ENCODE results near the gene LYSET.
"Not testable (repeated sequence)": the region's sequence is repeated elsewhere in the genome, so short reads cannot be mapped to it uniquely, and the experiment has no call there.

The LYSET gene

DNA sequence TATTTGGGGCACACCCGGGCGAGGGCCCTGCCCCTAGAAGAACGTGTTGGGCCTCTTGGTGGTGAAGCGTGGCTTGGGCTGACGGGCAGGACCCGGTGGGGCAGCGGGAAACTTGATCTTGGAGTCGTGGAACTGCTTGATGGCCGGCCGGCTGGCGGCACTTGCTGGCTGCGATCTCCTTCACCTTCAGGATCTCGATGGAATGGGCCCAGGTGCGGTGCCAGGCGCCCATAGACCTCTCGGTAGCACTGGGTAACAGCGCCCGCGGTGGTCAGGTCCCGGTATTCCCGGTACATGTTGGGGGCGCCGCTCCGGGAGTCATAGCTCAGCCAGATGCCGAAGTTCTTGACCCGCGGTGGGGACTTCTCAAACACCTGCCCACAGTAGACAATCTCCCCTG is 38.4 kb downstream of the LYSET start:
- DNase-seq (ENCODE audit: low spot score) = no peak

DNA sequence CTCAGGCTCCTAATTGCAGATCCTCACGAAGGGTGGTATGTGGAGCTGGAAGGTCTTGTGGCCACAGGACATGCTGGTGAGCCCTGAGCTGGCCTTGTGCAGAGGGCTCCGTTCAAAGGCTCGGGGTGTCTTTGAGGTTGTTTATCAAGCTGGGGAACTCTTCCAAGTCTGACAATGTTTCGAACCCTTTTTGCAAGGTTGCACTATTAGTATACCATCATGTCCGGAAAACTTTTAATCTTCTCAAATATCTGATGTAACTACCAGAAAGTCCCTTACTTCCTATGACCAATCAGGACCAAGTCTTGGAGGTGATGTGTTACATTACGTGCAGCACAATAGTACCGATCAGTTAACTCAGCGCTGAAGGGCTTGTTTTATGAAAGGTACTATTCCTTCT is 43.4 kb downstream of the LYSET start:
- DNase-seq (ENCODE audit: low spot score) = no peak

DNA sequence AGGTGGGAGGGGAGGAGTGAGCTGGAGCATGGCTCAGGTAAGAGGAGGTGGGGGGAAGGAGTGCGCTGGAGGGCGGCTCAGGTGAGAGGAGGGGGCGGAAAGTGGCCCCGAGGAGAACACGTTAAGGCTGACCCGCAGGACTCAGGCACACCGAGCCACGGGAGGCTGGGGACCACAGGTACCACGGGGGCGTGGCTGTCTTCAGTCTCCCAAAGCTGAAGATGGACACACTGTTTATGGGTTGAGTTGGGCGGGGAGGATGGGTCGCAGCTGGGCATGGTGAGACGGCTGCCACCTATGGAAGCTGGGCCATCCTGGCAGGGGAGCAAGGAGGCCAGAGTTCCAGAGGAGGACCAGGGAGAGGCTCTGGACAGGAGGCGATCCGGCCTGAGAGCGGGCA is 45.4 kb downstream of the LYSET start:
- no peak for DNase-seq (ENCODE audit: low spot score)

DNA sequence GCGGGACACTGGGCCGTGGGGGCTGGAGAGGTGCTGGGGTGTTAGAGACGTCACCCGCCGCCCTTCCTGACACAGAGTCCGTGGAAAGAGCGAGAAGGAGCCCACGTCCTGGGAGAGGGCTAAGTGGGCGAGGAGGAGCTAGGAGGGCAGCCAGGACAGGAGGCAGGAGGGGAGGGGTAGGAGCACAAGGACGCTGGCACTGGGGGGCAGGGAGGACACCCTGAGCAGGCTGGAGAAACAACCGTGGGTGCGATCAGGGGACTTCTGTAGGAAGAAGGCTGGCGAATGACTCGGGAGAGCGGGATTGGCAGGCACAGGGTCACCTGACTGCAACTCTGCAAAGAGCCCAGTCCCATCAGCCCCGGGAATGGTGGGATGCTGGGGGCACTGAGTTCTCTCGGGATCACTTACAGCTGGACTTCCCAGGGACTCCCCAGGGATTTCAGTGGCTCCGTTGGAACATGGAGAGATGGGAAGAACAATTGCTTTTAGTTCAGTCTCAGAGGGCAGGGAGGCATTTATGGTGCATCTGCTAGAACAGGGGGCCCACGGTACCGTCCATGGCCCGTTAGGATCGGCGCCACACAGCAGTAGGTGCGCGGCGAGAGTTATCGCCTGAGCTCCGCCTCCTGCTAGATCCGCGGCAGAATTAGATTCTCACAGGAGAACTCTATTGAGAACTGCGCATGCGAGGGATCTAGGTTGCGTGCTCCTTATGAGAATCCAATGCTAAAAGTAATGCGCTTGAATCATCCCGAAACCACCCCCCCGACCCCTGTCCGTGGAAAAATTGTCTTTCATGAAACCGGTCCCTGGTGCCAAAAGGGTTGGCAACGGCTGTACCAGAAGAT is 46.2 kb downstream of the LYSET start:
- peak; percentile 35 for DNase-seq (ENCODE audit: low spot score)

DNA sequence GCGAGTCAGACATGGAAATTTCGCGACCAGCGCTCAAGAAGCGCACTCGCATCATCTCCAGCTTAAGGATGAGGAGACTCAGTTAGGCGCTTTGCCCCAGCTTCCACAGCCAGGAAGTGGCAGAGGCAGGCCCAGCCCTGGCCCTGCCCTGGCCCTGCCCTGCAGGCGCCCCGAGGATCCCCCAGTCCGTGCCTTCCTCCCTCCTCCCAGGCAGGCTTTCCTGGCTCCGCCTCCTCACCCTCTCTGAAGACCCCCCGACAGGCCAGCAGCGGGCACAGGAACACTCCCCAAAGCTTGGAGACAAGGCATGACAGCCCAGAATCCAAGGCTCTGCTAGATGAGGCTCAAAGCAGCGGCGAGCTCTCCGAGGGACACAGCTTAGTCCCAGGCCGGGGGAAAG is 47.0 kb downstream of the LYSET start:
- no peak for DNase-seq (ENCODE audit: low spot score)

DNA sequence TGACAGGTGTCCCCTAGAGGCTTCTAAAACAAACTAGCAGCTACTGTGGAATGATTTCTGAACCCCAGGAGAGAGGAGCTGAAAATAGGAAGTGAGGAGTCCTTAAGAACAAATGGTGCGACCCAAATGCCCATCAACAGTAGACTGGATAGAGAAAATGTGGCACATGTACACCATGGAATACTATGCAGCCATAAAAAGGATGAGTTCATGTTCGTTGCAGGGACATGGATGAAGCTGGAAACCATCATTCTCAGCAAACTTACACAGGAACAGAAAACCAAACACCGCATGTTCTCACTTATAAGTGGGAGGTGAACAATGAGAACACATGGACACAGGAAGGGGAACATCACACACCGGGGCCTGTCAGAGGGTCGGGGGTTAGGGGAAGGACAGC is 48.0 kb downstream of the LYSET start:
- not testable (repeated sequence) for DNase-seq (ENCODE audit: low spot score)

DNA sequence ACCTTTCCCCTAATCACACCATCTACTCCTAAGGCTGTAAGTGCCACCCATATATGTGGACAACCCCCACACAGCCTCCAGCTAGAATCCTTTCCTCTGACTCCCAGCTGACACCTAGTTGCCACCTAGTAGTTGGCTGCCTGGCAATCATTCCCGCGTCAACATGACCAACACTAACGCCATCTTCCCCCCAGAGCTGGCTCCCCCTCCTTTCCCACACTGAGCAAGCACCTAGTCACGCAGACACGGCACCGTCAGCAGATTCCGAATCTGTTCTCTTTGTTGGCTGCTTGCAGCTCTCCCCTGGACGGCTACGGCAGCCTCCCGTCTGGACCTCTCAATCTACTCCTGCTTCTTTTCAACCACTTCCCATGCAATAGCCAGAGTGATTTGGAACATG is 49.7 kb downstream of the LYSET start:
- no peak for DNase-seq (ENCODE audit: low spot score)
